Gastroesophageal sphincter (tissue), 3 donors: Measurements from ENCODE around the gene ATP6V0A1.

ENCODE experiments used
- CTCF ChIP-seq, 4 experiments: fragments of 200-600 bp in 2 of 4; fragments of 450-650 bp in 2 of 4; sonication (generic) in 1 of 4; IDR thresholded peaks; one replicate each; pipeline ENCODE4 v1.5.1; 2017 to 2019; ENCODE audit warnings: antibody characterized with exemption in 4 of 4, mild to moderate bottlenecking in 2 of 4, moderate library complexity in 2 of 4
- POLR2A ChIP-seq, 2 donors: fragments of 450-650 bp; IDR thresholded peaks; one replicate each; pipeline ENCODE4 v1.6.1; 2017; ENCODE audit warnings: antibody characterized with exemption in 2 of 2, mild to moderate bottlenecking in 2 of 2, moderate library complexity in 1 of 2
- POLR2AphosphoS5 ChIP-seq: sonication (generic); formaldehyde crosslinking; IDR thresholded peaks from one replicate; pipeline ENCODE4 v1.6.1; 2017; ENCODE audit warnings: antibody characterized with exemption

- TF ChIP-seq CTCF (IDR thresholded peaks at IDR 0.05) (no peak), POLR2AphosphoS5 (no peak), POLR2A (IDR thresholded peaks at IDR 0.05) (no peak)
These were observed 62.4 kb downstream of the ATP6V0A1 start for GRCh38 chr17:42521036-42521435.
